Measurements from ENCODE around the gene GSTT2B. TPM values are rescaled to one million over a fixed set of nuclear protein-coding genes. Genes with fewer than 3 reads are reported as not detected.
"Not testable (repeated sequence)": the region's sequence is repeated elsewhere in the genome, so short reads cannot be mapped to it uniquely, and the experiment has no call there.

Gene GSTT2B, protein sequence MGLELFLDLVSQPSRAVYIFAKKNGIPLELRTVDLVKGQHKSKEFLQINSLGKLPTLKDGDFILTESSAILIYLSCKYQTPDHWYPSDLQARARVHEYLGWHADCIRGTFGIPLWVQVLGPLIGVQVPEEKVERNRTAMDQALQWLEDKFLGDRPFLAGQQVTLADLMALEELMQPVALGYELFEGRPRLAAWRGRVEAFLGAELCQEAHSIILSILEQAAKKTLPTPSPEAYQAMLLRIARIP
- 10 to 100 TPM; 31.4 to 39.2 (median 34.1) TPM for total RNA-seq (2021; fragmentation: NEBNext Ultra II Directional; extraction: Animal tissue kit (Norgen Biotek cat#: 25700))
- long read RNA-seq, transcript GSTT2B-201 (5 exons, 1,099 nt) = major isoform, 56 of 74 reads
- long read RNA-seq, transcript GSTT2B-202 (5 exons, 819 nt) = minor isoform, 15 of 74 reads
- long read RNA-seq, partial matches to known transcripts = 1 of 74 reads
- long read RNA-seq, other reads (novel, unspliced or antisense) = 2 of 74 reads

DNA sequence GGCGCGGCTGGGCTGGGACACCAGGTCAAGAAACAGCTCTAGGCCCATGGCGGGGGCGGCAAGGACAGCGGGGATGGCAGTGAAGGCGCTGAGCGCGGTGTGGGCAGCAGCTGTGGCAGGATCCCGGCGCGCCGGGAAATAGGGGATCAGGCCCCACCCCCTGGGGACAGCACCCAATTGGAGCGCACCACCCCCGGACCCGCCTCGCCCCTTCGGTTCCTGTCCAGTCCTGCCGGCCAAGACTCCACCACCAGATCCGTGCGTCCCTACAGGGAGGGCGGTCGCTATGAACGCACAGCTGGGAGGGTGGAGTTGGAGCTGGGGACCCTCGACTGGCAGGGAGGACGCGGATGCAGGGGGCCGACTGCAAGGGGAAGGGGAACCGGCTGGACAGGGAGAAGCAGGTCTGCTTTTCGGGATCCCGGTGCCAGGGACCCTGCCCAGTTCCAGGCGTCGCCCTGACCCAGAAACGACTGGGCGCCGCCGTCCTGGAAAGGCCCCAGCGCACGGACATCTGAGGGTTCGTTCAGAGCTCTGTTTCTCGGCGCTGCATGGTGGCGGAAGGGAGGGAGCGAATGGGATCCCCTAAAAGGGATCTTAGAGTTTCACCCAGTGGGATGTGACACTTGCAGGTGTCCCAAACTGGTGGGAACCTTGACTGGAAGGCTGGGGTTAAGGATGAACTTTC is at the start of gene GSTT2B:
GSTT2B (minus strand) TSS at position 112 of the 688 bp plus-strand sequence; CDS start at position 48, 64 bp downstream.
- H3K9me3 Mint-ChIP-seq; H3K27me3 Mint-ChIP-seq (ENCODE audit: insufficient read depth); H3K27ac Mint-ChIP-seq; DNase-seq; H3K36me3 Mint-ChIP-seq (ENCODE audit: low read depth); H3K4me1 Mint-ChIP-seq (ENCODE audit: low read depth): not testable (repeated sequence)
- peak within 1 kb of the TSS; percentile 70 for H3K4me3 Mint-ChIP-seq

DNA sequence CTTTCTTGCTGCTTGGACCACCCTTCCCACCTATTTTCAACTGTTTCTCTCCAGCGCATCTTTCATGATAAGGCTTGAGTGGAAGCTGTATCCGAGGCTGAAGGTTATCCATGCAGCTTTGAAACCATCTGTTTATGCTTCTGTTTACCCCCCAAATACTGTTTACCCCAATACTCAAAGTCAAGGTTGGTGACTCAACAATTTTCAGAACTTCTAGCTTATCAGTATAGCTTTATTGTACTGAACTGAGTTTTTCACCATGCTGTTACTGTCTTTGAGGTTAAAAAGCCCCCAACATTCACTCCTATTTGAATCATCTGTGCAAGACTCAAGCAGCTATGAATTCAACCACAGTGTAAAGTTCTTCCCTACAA is 49.0 kb upstream of the GSTT2B start:
- H3K27ac Mint-ChIP-seq = no peak overlapping the region
- no peaks in the 10 kb centered on the region for H3K36me3 Mint-ChIP-seq (ENCODE audit: low read depth)
- TF ChIP-seq, protein P1, sequence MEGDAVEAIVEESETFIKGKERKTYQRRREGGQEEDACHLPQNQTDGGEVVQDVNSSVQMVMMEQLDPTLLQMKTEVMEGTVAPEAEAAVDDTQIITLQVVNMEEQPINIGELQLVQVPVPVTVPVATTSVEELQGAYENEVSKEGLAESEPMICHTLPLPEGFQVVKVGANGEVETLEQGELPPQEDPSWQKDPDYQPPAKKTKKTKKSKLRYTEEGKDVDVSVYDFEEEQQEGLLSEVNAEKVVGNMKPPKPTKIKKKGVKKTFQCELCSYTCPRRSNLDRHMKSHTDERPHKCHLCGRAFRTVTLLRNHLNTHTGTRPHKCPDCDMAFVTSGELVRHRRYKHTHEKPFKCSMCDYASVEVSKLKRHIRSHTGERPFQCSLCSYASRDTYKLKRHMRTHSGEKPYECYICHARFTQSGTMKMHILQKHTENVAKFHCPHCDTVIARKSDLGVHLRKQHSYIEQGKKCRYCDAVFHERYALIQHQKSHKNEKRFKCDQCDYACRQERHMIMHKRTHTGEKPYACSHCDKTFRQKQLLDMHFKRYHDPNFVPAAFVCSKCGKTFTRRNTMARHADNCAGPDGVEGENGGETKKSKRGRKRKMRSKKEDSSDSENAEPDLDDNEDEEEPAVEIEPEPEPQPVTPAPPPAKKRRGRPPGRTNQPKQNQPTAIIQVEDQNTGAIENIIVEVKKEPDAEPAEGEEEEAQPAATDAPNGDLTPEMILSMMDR (IDR thresholded peaks at IDR 0.05) = no peak
- peaks cover 27% of the 10 kb centered on the region for H3K4me1 Mint-ChIP-seq (ENCODE audit: low read depth)
- DNase-seq = no peak
- peaks cover 15% of the 10 kb centered on the region for H3K27me3 Mint-ChIP-seq (ENCODE audit: insufficient read depth)
- no peak overlapping the region for H3K4me3 Mint-ChIP-seq
- no peaks in the 10 kb centered on the region for H3K9me3 Mint-ChIP-seq

DNA sequence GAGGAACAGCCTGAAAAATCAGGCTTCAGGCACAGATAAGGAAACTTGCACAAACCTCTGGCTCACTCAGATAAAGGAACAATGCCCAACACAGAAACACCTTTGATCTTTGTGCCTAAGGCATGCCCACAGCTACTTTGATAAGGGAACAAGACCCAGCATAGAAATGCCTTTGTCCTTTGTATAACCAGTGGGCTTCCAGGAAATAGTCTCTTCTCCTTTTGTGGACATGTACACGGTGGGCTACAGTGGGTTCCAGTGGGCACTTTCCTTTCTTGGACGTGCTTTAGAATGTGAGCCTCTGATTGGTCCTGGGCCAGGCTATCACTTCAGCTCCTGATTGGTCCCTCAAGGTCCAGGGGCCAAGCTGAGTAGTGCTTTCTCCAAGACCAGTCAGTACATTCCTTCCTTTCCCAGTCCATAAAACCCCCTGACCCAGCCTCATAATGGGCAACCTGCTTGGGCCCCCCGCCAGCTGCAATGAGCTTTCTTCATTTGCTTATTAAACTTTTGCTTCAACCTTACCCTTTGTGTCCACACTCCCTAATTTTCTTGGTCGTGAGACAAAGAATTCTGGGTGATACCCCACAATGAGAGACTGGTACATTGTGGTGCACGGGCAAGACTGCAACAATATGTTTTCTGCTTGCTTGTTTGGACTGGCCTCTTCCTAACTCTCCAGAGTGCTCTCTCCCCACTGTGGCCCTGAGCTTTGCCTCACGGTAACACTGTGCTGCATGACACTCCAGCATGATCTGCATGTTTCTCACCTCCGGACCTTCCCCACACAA is 48.4 kb upstream of the GSTT2B start:
- no peak for DNase-seq
- Mint-ChIP-seq H3K4me3 (no peak overlapping the region), H3K9me3 (no peaks in the 10 kb centered on the region), H3K27me3 (ENCODE audit: insufficient read depth) (peaks cover 16% of the 10 kb centered on the region), H3K27ac (no peak overlapping the region), H3K36me3 (ENCODE audit: low read depth) (no peaks in the 10 kb centered on the region), H3K4me1 (ENCODE audit: low read depth) (peaks cover 24% of the 10 kb centered on the region)
- TF ChIP-seq, protein P1 (IDR thresholded peaks at IDR 0.05) = no peak

DNA sequence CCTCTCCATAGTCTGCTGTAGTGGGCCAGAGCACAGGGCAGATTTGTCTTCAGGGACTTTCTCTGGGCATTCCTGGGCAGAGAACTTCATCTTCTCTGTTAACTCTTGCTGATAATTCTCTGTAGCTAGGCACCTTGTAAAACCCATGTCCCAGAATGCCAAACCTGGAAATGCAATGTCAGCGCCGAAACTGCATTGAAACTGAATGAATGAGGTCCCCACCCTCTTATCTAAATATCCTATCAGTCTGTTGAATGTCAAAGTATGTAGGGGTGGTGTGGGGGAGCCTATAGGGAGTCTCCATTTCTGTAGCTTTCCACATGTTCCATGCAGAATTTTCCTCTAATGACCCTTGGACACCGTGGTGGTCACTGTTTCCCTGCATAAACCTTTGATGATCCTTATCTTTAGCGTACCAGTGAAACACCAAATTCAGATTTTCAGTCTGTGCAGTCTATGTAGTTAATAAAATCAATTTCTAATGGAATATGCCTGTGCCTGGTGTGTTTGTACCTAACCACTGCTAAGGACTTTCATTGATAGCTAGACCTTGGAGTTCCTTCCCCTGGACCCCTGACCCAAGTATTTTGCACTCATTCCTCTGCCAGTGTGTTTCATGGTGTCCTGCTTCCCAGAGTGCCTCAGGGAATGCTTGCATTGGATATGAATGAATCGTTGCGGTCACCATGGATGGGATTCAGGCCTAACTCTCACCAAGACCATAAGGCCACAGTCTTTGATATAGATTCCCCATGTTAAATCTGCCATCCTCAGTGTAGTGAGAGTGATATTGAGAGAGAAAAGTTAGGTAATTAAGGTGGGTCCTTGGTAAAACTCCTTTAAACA is 47.6 kb upstream of the GSTT2B start:
- Mint-ChIP-seq H3K9me3 (no peaks in the 10 kb centered on the region), H3K4me1 (ENCODE audit: low read depth) (peaks cover 18% of the 10 kb centered on the region), H3K4me3 (no peak overlapping the region), H3K27me3 (ENCODE audit: insufficient read depth) (peaks cover 20% of the 10 kb centered on the region), H3K36me3 (ENCODE audit: low read depth) (no peaks in the 10 kb centered on the region), H3K27ac (no peak overlapping the region)
- TF ChIP-seq, protein P1 (IDR thresholded peaks at IDR 0.05) = no peak
- no peak for DNase-seq

DNA sequence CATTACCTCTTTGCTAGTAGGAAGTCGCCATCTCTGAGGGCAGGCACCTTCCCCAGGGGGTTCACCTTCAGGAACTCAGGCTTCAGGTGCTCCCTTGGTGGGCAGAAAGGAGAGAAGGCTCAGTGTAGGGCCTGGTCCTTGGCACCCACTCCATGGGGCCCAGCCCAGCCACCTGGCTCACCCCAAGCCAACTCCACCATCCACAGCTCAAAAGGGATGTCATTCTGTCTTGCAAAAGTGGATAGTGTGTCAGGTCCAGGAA is 47.0 kb upstream of the GSTT2B start:
- Mint-ChIP-seq H3K36me3 (ENCODE audit: low read depth) (no peaks in the 10 kb centered on the region), H3K27ac (no peak overlapping the region), H3K4me3 (no peak overlapping the region), H3K9me3 (no peaks in the 10 kb centered on the region), H3K27me3 (ENCODE audit: insufficient read depth) (peaks cover 20% of the 10 kb centered on the region), H3K4me1 (ENCODE audit: low read depth) (peaks cover 14% of the 10 kb centered on the region)
- TF ChIP-seq, protein P1 (IDR thresholded peaks at IDR 0.05) = no peak
- no peak for DNase-seq
